Right renal pelvis (tissue), 4 donors: ENCODE data around the gene FAIM2. TPM values are rescaled to one million over a fixed set of nuclear protein-coding genes. Genes with fewer than 3 reads are reported as not detected.

Source experiments
- DNase-seq, 4 donors: peaks; one replicate each; pipeline ENCODE4 v3.0.0-alpha.2; 2013; ENCODE audit warnings: low read depth in 4 of 4, low spot score in 3 of 4, missing footprints in 1 of 4
- polyA plus RNA-seq, 4 donors: library from polyadenylated mRNA; unstranded; fragments of 120-200 nt; gene quantifications; one replicate each; pipeline ENCODE4 v1.2.1, GENCODE V29; 2013; ENCODE audit not compliant: insufficient read length in 4 of 4

FAIM2 gene
- polyA plus RNA-seq, 4 donors = 1.3 to 6.1 (median 4.6) TPM

GRCh38 chr12:49941556-49942511, 38.1 kb upstream of the FAIM2 start:
- DNase-seq = no peak

- DNase-seq = no peak
Observed at GRCh38 chr12:49939707-49940106, 36.0 kb upstream of the FAIM2 start.

GRCh38 chr12:49939307-49939706, 35.6 kb upstream of the FAIM2 start:
- DNase-seq = no peak

- DNase-seq = no peak
Observed at GRCh38 chr12:49937639-49938300, 34.1 kb upstream of the FAIM2 start.

GRCh38 chr12:49936925-49937324, 33.2 kb upstream of the FAIM2 start:
- DNase-seq = no peak

GRCh38 chr12:49934505-49934904, 30.8 kb upstream of the FAIM2 start:
- no peak for DNase-seq

- DNase-seq = no peak
Observed at GRCh38 chr12:49933796-49934195, 30.1 kb upstream of the FAIM2 start.

- peak in 3 of 4 donors; percentile 31 to 61 (median 54) for DNase-seq
Observed at GRCh38 chr12:49932533-49933130, 28.9 kb upstream of the FAIM2 start.

GRCh38 chr12:49932023-49932422, 28.3 kb upstream of the FAIM2 start:
- DNase-seq = no peak

- DNase-seq = no peak
Observed at GRCh38 chr12:49930515-49931288, 27.0 kb upstream of the FAIM2 start.

GRCh38 chr12:49929581-49929980, 25.9 kb upstream of the FAIM2 start:
- DNase-seq = no peak

- no peak for DNase-seq
Observed at GRCh38 chr12:49928471-49928870, 24.8 kb upstream of the FAIM2 start.

GRCh38 chr12:49925433-49926204, 21.9 kb upstream of the FAIM2 start:
- DNase-seq = no peak

- no peak for DNase-seq
Observed at GRCh38 chr12:49924628-49925246, 21.0 kb upstream of the FAIM2 start.

GRCh38 chr12:49923880-49924556, 20.3 kb upstream of the FAIM2 start:
- no peak for DNase-seq

- no peak for DNase-seq
Observed at GRCh38 chr12:49923035-49923644, 19.4 kb upstream of the FAIM2 start.

GRCh38 chr12:49922349-49923034, 18.8 kb upstream of the FAIM2 start:
- no peak for DNase-seq

GRCh38 chr12:49921936-49922335, 18.2 kb upstream of the FAIM2 start:
- no peak for DNase-seq
